ENCODE measurements around the gene GBP4.
"Not testable (repeated sequence)": the region's sequence is repeated elsewhere in the genome, so short reads cannot be mapped to it uniquely, and the experiment has no call there.

The GBP4 gene

GRCh38 chr1:89198491-89199072, at the start of gene GBP4:
Gene GBP4 (minus strand): TSS chr1:89198942. CDS start chr1:89198834, 108 bp downstream.
- DNase-seq (ENCODE audit: low read depth, low spot score): no peak

GRCh38 chr1:89243046-89243445, 44.3 kb upstream of the GBP4 start:
- DNase-seq (ENCODE audit: low read depth, low spot score): no peak

- DNase-seq (ENCODE audit: low read depth, low spot score): no peak
Observed at GRCh38 chr1:89221341-89221740, 22.6 kb upstream of the GBP4 start.

GRCh38 chr1:89219851-89220250, 21.1 kb upstream of the GBP4 start:
- not testable (repeated sequence) for DNase-seq (ENCODE audit: low read depth, low spot score)

- not testable (repeated sequence) for DNase-seq (ENCODE audit: low read depth, low spot score)
Observed at GRCh38 chr1:89218941-89219340, 20.2 kb upstream of the GBP4 start.

GRCh38 chr1:89213347-89213746, 14.6 kb upstream of the GBP4 start:
- DNase-seq (ENCODE audit: low read depth, low spot score): no peak

- no peak for DNase-seq (ENCODE audit: low read depth, low spot score)
Observed at GRCh38 chr1:89211035-89211634, 12.4 kb upstream of the GBP4 start.

- DNase-seq (ENCODE audit: low read depth, low spot score): no peak
Observed at GRCh38 chr1:89206373-89206772, 7.6 kb upstream of the GBP4 start.

- DNase-seq (ENCODE audit: low read depth, low spot score): no peak
Observed at GRCh38 chr1:89203166-89203565, 4.4 kb upstream of the GBP4 start.

GRCh38 chr1:89201106-89201794, 2.5 kb upstream of the GBP4 start:
- DNase-seq (ENCODE audit: low read depth, low spot score): no peak

GRCh38 chr1:89200663-89201062, 1.9 kb upstream of the GBP4 start:
- DNase-seq (ENCODE audit: low read depth, low spot score): no peak

- no peak for DNase-seq (ENCODE audit: low read depth, low spot score)
Observed at GRCh38 chr1:89199525-89200031, 836 bp upstream of the GBP4 start.

- no peak for DNase-seq (ENCODE audit: low read depth, low spot score)
Observed at GRCh38 chr1:89198081-89198480, 661 bp downstream of the GBP4 start.

- no peak for DNase-seq (ENCODE audit: low read depth, low spot score)
Observed at GRCh38 chr1:89195476-89195875, 3.3 kb downstream of the GBP4 start.

- DNase-seq (ENCODE audit: low read depth, low spot score): no peak
Observed at GRCh38 chr1:89191314-89191713, 7.4 kb downstream of the GBP4 start.

GRCh38 chr1:89190017-89190416, 8.7 kb downstream of the GBP4 start:
- DNase-seq (ENCODE audit: low read depth, low spot score): no peak

- no peak for DNase-seq (ENCODE audit: low read depth, low spot score)
Observed at GRCh38 chr1:89179343-89179742, 19.4 kb downstream of the GBP4 start.

GRCh38 chr1:89176971-89177370, 21.8 kb downstream of the GBP4 start:
- no peak for DNase-seq (ENCODE audit: low read depth, low spot score)

- DNase-seq (ENCODE audit: low read depth, low spot score): no peak
Observed at GRCh38 chr1:89175601-89176256, 23.0 kb downstream of the GBP4 start, which contains the start of gene GBP7. Gene GBP7 (minus strand): TSS chr1:89176003. CDS start chr1:89171935, 4,068 bp downstream.

- no peak for DNase-seq (ENCODE audit: low read depth, low spot score)
Observed at GRCh38 chr1:89174491-89174890, 24.3 kb downstream of the GBP4 start.

GRCh38 chr1:89172468-89173143, 26.1 kb downstream of the GBP4 start:
- DNase-seq (ENCODE audit: low read depth, low spot score): no peak

- no peak for DNase-seq (ENCODE audit: low read depth, low spot score)
Observed at GRCh38 chr1:89171067-89171438, 27.7 kb downstream of the GBP4 start.
